OCI-LY1 (cell line): Measurements from ENCODE around the gene SH3GL2.

Source experiments
- H2AFZ ChIP-seq: fragments of 200-600 bp; sonication (generic), shearing (Covaris generic); 2 replicates; pipeline ENCODE4 v1.6.0; 2014; ENCODE audit warnings: antibody characterized with exemption, mild to moderate bottlenecking, low read length
- H3F3A ChIP-seq: fragments of 200-600 bp; sonication (generic), shearing (Covaris generic); 2 replicates; pipeline ENCODE4 v1.6.0; 2014; ENCODE audit warnings: mild to moderate bottlenecking, antibody characterized with exemption, low read length, moderate library complexity; ENCODE audit not compliant: insufficient read depth
- H3K27ac ChIP-seq: fragments of 200-600 bp; sonication (generic); 2 replicates; pipeline ENCODE4 v1.5.1; 2014; ENCODE audit warnings: low read length, mixed run types, mild to moderate bottlenecking, low read depth; ENCODE audit not compliant: poor library complexity, severe bottlenecking
- H3K27me3 ChIP-seq: fragments of 200-600 bp; sonication (generic); 2 replicates; pipeline ENCODE4 v1.6.0; 2014; ENCODE audit warnings: antibody characterized with exemption, mild to moderate bottlenecking, low read length, moderate library complexity; ENCODE audit not compliant: insufficient read depth
- H3K36me3 ChIP-seq: fragments of 200-600 bp; sonication (generic); 2 replicates; pipeline ENCODE4 v1.6.1; 2014; ENCODE audit warnings: mild to moderate bottlenecking, antibody characterized with exemption, low read length, moderate library complexity, mixed read lengths; ENCODE audit not compliant: insufficient read depth
- H3K4me1 ChIP-seq: fragments of 200-600 bp; sonication (generic); 2 replicates; pipeline ENCODE4 v1.5.1; 2014; ENCODE audit warnings: mild to moderate bottlenecking, low read length, moderate library complexity; ENCODE audit not compliant: insufficient read depth, severe bottlenecking
- H3K4me2 ChIP-seq: fragments of 200-600 bp; sonication (generic), shearing (Covaris generic); 2 replicates; pipeline ENCODE4 v1.6.1; 2014; ENCODE audit warnings: low read length
- H3K4me3 ChIP-seq: fragments of 200-600 bp; sonication (generic); 2 replicates; pipeline ENCODE4 v1.5.1; 2014; ENCODE audit warnings: low read length, low read depth, mild to moderate bottlenecking, mixed read lengths; ENCODE audit not compliant: poor library complexity, severe bottlenecking
- H3K79me2 ChIP-seq: fragments of 200-600 bp; shearing (Covaris generic); 2 replicates; pipeline ENCODE4 v1.6.1; 2016; ENCODE audit warnings: mixed run types, low read length, mixed read lengths; ENCODE audit not compliant: insufficient read depth
- H3K9ac ChIP-seq: fragments of 200-600 bp; sonication (generic), shearing (Covaris generic); 2 replicates; pipeline ENCODE4 v1.6.1; 2014; ENCODE audit warnings: mild to moderate bottlenecking, low read length, mixed read lengths
- H3K9me2 ChIP-seq: fragments of 200-600 bp; sonication (generic), shearing (Covaris generic); 2 replicates; pipeline ENCODE4 v1.6.1; 2014; ENCODE audit warnings: low read depth, mild to moderate bottlenecking, low read length, mixed read lengths
- H3K9me3 ChIP-seq: fragments of 200-600 bp; shearing (Covaris generic); 2 replicates; pipeline ENCODE4 v1.6.1; 2014; ENCODE audit warnings: low read length, mixed read lengths
- H4K20me1 ChIP-seq: fragments of 200-600 bp; sonication (generic), shearing (Covaris generic); 2 replicates; pipeline ENCODE4 v1.6.0; 2016; ENCODE audit warnings: mild to moderate bottlenecking, low read length; ENCODE audit not compliant: insufficient read depth
- EZH2 ChIP-seq: fragments of 200-600 bp; sonication (generic), shearing (Covaris generic); IDR thresholded peaks from 2 replicates; pipeline ENCODE4 v1.8.0; 2017; ENCODE audit warnings: borderline replicate concordance, mixed run types, mild to moderate bottlenecking, antibody characterized with exemption, low read length, moderate library complexity, mixed read lengths
- TF ChIP-seq, protein P1 (sequence below): fragments of 200-600 bp; sonication (generic), shearing (Covaris generic); IDR thresholded peaks from 2 replicates; pipeline ENCODE4 v1.5.1; 2017; ENCODE audit warnings: mild to moderate bottlenecking, antibody characterized with exemption, low read length, moderate library complexity, mixed read lengths

Gene SH3GL2

DNA sequence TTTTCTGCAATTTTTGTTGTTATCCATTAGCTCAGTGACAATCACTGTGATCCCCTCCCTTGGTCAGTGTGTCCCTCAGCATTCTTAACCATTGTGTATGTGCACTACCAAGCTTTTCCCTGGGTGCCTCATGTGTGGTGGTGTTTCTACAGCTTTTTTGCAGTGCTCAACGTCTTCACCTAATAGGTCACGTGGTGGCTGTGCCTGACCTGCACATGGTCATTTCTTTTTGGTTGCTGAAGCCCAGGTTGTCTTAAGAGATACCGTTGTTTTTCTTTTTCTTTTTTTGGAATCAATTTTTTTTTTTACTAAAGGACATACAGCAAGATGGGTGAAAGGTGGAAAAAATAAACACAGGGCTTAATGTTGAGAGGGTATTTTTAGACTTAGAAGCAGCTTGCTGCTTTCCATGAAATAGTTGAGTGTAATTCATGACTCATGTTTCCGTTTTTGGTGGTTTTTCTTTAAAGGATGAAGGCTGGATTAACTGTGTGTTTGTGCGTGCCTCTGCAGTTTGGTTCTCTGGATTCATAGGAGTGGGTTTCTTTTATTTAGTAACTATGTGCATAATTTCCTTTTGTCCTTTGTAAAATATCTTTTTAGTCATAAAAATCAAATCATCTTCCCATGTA lies 22.2 kb downstream of the SH3GL2 start:
- H3K9me2 ChIP-seq = no peaks in the 10 kb centered on the region
- H3K79me2 ChIP-seq = no peaks in the 10 kb centered on the region
- H3K9me3 ChIP-seq = no peaks in the 10 kb centered on the region
- no peak overlapping the region for H2AFZ ChIP-seq
- no peak overlapping the region for H3K4me2 ChIP-seq
- no peaks in the 10 kb centered on the region for H3K4me1 ChIP-seq
- no peaks in the 10 kb centered on the region for H3K27me3 ChIP-seq
- TF ChIP-seq EZH2 = no peak
- TF ChIP-seq, protein P1, sequence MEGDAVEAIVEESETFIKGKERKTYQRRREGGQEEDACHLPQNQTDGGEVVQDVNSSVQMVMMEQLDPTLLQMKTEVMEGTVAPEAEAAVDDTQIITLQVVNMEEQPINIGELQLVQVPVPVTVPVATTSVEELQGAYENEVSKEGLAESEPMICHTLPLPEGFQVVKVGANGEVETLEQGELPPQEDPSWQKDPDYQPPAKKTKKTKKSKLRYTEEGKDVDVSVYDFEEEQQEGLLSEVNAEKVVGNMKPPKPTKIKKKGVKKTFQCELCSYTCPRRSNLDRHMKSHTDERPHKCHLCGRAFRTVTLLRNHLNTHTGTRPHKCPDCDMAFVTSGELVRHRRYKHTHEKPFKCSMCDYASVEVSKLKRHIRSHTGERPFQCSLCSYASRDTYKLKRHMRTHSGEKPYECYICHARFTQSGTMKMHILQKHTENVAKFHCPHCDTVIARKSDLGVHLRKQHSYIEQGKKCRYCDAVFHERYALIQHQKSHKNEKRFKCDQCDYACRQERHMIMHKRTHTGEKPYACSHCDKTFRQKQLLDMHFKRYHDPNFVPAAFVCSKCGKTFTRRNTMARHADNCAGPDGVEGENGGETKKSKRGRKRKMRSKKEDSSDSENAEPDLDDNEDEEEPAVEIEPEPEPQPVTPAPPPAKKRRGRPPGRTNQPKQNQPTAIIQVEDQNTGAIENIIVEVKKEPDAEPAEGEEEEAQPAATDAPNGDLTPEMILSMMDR = no peak
- no peak overlapping the region for H3K9ac ChIP-seq
- no peak overlapping the region for H3K4me3 ChIP-seq
- H3K36me3 ChIP-seq = no peaks in the 10 kb centered on the region
- no peaks in the 10 kb centered on the region for H3F3A ChIP-seq
- H4K20me1 ChIP-seq = no peaks in the 10 kb centered on the region
- H3K27ac ChIP-seq = no peak overlapping the region

DNA sequence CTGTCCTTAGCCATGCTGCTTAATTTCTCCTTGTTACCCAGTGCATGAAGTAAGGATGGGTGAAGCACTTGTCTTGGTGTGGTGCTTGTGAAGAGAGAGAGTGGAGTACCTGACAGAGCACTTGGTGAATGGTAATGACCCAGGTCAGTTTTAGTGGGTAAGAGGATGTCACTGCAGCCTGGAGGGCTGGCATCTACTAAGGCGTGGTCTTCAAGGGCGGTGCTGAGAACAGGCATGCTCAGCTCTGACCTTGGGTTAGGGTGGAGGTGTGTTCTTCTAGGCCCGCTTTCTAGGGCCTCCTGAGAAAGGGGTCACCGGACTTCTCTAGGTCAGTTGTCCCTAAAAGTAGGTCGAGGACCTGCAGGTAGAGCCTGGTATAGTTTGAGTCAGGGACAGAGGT lies 25.7 kb downstream of the SH3GL2 start:
- Histone ChIP-seq H3K36me3 (no peaks in the 10 kb centered on the region), H3F3A (no peaks in the 10 kb centered on the region), H3K27ac (no peak overlapping the region), H3K4me2 (no peak overlapping the region), H3K4me1 (no peaks in the 10 kb centered on the region), H3K9ac (no peak overlapping the region), H3K4me3 (no peak overlapping the region), H3K27me3 (no peaks in the 10 kb centered on the region), H4K20me1 (no peaks in the 10 kb centered on the region), H2AFZ (no peak overlapping the region), H3K79me2 (no peaks in the 10 kb centered on the region), H3K9me2 (no peaks in the 10 kb centered on the region), H3K9me3 (no peaks in the 10 kb centered on the region)
- TF ChIP-seq, protein P1 = no peak
- no peak for TF ChIP-seq EZH2

DNA sequence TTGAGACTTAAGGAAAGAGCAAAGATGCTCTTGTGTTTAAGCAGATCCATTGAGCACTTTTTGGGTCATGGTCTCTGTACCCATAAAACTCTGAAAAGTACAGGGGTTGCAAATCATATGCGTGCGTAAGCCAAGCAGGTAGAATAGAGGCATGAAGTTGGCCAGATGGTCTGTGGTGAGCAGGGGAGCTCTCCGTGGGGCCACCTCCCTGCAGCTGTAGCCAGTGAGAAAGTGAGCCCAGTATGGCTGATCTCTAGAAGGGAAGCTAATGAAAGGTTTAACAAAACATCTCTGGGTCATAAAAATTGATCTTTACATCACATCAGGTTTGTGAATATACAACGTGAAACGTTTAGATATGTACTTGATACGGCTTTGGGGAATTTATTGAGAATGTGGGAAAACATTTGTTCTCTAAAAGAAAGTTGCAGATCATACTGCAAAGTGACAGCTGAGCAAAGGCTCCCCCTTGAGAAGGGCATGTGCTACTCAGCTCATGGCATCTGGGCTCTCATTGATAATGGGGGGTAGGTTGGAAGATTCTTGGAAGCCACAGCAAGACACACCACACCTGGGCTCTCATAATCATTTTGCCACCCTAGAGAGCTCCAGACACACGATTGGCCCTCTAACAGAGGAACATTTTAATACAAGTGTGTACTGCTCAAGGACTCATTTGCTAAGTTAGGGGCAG lies 30.6 kb downstream of the SH3GL2 start:
- no peaks in the 10 kb centered on the region for H3K9me3 ChIP-seq
- no peaks in the 10 kb centered on the region for H4K20me1 ChIP-seq
- no peaks in the 10 kb centered on the region for H3K9me2 ChIP-seq
- H3K27me3 ChIP-seq = no peaks in the 10 kb centered on the region
- no peak overlapping the region for H2AFZ ChIP-seq
- TF ChIP-seq, protein P1 = no peak
- no peaks in the 10 kb centered on the region for H3F3A ChIP-seq
- H3K9ac ChIP-seq = no peak overlapping the region
- H3K79me2 ChIP-seq = no peaks in the 10 kb centered on the region
- H3K4me2 ChIP-seq = no peak overlapping the region
- no peak overlapping the region for H3K27ac ChIP-seq
- no peak overlapping the region for H3K4me3 ChIP-seq
- no peaks in the 10 kb centered on the region for H3K36me3 ChIP-seq
- H3K4me1 ChIP-seq = no peaks in the 10 kb centered on the region
